ENCODE data around the gene PPP1R15B. TPM values are rescaled to one million over a fixed set of nuclear protein-coding genes. Genes with fewer than 3 reads are reported as not detected.
A peak's percentile ranks its signal among the peaks of the same experiment; 100 is the strongest.

The PPP1R15B gene
- total RNA-seq, 4 donors from 2014 or later, result 44.4 to 53.2 (median 50.9) TPM

- H3K36me3 ChIP-seq, result peaks cover 0 to 68% of the 10 kb centered on the region in 2 donors
- 62 to 84% methylated on average over 3 of the region's 3 CpGs for WGBS, 2 donors (ENCODE audit: low coverage in 1 of 2)
- H3K4me3 ChIP-seq, result no peak overlapping the region
- H3K27me3 ChIP-seq, result no peaks in the 10 kb centered on the region
- no peak for TF ChIP-seq EP300 (IDR thresholded peaks at IDR 0.05)
- TF ChIP-seq POLR2A (IDR thresholded peaks at IDR 0.05), result no peak
- no peak for TF ChIP-seq POLR2AphosphoS5 (IDR thresholded peaks at IDR 0.05)
- TF ChIP-seq, protein P1, sequence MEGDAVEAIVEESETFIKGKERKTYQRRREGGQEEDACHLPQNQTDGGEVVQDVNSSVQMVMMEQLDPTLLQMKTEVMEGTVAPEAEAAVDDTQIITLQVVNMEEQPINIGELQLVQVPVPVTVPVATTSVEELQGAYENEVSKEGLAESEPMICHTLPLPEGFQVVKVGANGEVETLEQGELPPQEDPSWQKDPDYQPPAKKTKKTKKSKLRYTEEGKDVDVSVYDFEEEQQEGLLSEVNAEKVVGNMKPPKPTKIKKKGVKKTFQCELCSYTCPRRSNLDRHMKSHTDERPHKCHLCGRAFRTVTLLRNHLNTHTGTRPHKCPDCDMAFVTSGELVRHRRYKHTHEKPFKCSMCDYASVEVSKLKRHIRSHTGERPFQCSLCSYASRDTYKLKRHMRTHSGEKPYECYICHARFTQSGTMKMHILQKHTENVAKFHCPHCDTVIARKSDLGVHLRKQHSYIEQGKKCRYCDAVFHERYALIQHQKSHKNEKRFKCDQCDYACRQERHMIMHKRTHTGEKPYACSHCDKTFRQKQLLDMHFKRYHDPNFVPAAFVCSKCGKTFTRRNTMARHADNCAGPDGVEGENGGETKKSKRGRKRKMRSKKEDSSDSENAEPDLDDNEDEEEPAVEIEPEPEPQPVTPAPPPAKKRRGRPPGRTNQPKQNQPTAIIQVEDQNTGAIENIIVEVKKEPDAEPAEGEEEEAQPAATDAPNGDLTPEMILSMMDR (IDR thresholded peaks at IDR 0.05), result no peak
- H3K9me3 ChIP-seq, result no peaks in the 10 kb centered on the region
- peaks cover 0 to 54% (median 7%) of the 10 kb centered on the region in 3 donors for H3K4me1 ChIP-seq
- H3K27ac ChIP-seq, result peak overlapping the region in 2 of 4 donors; percentile 6 to 53
- peak; percentile 14 for ATAC-seq
Observed at GRCh38 chr1:204435872-204436271, 24.3 kb upstream of the PPP1R15B start.

DNA sequence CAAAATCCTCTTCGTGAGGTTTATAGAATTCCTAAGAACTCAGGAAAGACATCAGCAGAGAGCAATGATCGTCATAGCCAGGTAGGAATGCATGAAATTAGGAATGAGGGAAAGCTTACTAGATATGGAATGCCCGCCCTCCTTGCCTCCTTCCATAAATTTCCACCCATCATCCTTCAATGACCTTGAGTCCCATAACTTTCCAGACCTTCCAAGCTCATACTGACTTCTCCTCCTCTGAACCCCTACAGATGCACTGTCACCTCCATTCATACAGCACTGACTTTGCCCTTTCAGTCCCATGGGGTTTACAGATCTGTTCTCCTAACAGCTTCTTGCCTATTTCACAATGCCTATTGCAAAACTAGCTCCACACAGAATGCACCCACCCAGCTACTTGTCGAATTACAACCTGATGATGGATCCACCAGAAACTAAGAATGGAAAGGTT, 23.8 kb upstream of the PPP1R15B start:
- ATAC-seq, result peak; percentile 78
- Histone ChIP-seq H3K36me3 (peaks cover 0 to 72% of the 10 kb centered on the region in 2 donors), H3K9me3 (no peaks in the 10 kb centered on the region), H3K27ac (peak overlapping the region in 2 of 4 donors; percentile 28 to 53), H3K4me1 (peaks cover 0 to 54% (median 7%) of the 10 kb centered on the region in 3 donors), H3K27me3 (no peaks in the 10 kb centered on the region), H3K4me3 (no peak overlapping the region)
- TF ChIP-seq POLR2AphosphoS5 (IDR thresholded peaks at IDR 0.05) (peak; percentile 75), POLR2A (IDR thresholded peaks at IDR 0.05) (no peak)
- 80 to 84% methylated on average over 4 of the region's 4 CpGs for WGBS, 2 donors (ENCODE audit: low coverage in 1 of 2)

DNA sequence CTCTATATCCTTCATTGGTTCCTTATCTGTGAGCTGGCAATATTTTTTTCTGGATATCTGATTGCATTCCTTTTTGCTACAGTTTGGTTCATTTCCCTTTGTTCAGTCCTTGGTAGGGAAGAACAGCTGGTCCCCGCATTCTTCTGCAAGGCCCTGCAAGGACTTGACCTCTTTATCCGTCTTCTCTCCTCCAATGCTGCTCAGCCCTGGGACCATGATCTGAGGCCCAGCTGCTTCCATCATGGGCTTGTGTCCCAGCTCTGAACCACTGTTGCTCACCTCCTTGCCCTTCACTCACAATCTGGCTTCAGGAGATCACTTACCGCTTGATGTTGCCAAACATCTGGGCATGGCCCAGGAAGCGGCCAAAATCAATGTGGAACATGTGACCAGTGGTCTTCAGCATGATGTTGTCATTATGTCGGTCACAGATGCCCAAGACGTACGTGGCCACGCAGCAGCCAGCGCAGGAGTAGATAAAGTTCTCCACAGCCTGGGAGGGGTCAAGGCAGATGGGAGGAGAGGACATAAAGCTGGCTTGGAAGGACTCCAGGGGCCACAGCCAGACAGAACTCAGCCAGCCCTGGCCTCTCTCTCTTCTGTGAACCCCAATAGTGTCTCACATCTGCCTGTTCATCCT, 22.6 kb upstream of the PPP1R15B start:
- WGBS, 2 donors (ENCODE audit: low coverage in 1 of 2), result 73 to 79% methylated on average over 3 of the region's 9 CpGs
- Histone ChIP-seq H3K27me3 (no peaks in the 10 kb centered on the region), H3K9me3 (no peaks in the 10 kb centered on the region), H3K4me3 (no peak overlapping the region), H3K36me3 (peaks cover 0 to 82% of the 10 kb centered on the region in 2 donors), H3K4me1 (peaks cover 0 to 42% (median 4%) of the 10 kb centered on the region in 3 donors), H3K27ac (peak overlapping the region in 3 of 4 donors; percentile 0 to 53 (median 11))
- TF ChIP-seq POLR2AphosphoS5 (IDR thresholded peaks at IDR 0.05) (no peak), EP300 (IDR thresholded peaks at IDR 0.05) (no peak), POLR2A (IDR thresholded peaks at IDR 0.05) (no peak)
- TF ChIP-seq, protein P1 (IDR thresholded peaks at IDR 0.05), result no peak
- no peak for ATAC-seq

DNA sequence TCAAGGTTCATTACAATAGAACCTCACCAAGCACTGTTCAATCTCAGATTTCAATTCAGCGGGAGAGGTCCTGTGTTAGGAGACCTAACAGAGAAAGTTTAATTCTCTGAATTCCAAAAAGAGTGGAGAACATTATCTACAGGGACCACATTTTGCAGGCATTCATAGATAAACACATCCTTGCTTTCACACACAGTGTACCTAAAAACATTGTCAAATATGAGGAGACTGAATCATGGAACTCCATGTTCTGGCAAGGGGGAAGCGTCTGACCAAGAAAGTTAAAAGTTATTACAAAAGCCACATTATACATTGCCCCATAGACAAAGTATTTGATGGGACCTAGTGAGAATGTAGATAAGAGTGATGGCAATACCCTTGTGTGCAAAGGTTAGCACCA, 21.1 kb upstream of the PPP1R15B start:
- Histone ChIP-seq H3K4me3 (no peak overlapping the region), H3K9me3 (no peaks in the 10 kb centered on the region), H3K27me3 (no peaks in the 10 kb centered on the region), H3K27ac (peak overlapping the region in 1 of 4 donors; percentile 26), H3K4me1 (peaks cover 0 to 27% (median 0%) of the 10 kb centered on the region in 3 donors), H3K36me3 (peaks cover 0 to 84% of the 10 kb centered on the region in 2 donors)
- no peak for ATAC-seq
- 83 to 100% methylated on average over 2 of the region's 2 CpGs for WGBS, 2 donors (ENCODE audit: low coverage in 1 of 2)
- TF ChIP-seq EP300 (IDR thresholded peaks at IDR 0.05) (no peak), POLR2AphosphoS5 (IDR thresholded peaks at IDR 0.05) (no peak), POLR2A (IDR thresholded peaks at IDR 0.05) (no peak)
- TF ChIP-seq, protein P1 (IDR thresholded peaks at IDR 0.05), result no peak

DNA sequence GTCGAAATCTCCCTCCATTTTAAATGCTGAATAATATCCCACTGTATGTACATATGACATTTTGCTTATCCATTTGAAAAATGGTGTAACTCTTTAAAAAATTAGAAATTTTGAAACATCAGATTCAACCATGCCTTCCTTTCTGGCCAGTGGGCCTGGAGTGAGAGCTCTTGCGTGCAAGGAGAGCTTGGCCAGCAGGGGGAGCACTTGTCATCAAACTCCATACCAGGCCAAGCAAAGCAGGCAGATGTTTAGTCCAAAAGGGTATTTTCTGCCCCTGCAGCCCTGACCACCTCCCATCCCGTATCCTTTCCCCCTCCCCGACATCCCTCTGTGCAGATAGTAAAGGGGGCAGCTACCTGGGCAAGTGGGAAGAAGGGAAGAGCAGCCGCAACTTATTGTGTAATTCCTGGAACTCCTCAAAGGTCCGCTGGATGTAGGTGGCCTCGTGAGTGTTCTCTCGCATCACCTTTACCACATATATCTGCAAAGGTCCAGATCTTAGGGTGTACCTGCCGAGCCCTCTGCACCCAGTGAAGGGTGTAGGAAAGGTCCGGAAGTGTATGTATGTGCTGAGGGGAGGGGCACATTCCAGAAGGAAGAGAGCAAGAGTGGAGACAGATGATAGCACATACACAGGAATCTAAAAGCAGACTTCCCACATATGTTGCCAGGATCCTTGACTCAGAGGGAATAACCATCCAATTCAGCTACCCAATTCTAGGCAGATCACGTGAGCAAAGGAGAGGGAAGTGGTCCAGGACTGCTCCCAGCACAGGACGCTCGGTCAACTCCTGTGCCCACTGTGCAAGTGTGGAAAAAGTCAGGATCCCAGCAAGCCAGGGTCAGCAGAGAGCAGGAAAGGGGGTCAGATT, 19.9 kb upstream of the PPP1R15B start:
- peak; percentile 67 for ATAC-seq

More for the DNA sequence above, 19.9 kb upstream of the PPP1R15B start:
- WGBS, 2 donors (ENCODE audit: low coverage in 1 of 2), result 41 to 55% methylated on average over 6 to 7 of the region's 13 CpGs
- Histone ChIP-seq H3K4me3 (no peak overlapping the region), H3K36me3 (peaks cover 0 to 86% of the 10 kb centered on the region in 2 donors), H3K27me3 (no peaks in the 10 kb centered on the region), H3K9me3 (no peaks in the 10 kb centered on the region), H3K4me1 (peaks cover 0 to 25% (median 0%) of the 10 kb centered on the region in 3 donors), H3K27ac (peak overlapping the region in 2 of 4 donors; percentile 26 to 38)
- TF ChIP-seq POLR2A (IDR thresholded peaks at IDR 0.05), result no peak
- TF ChIP-seq EP300 (IDR thresholded peaks at IDR 0.05), result no peak
- TF ChIP-seq, protein P1 (IDR thresholded peaks at IDR 0.05), result peak; percentile 84 to 90 (median 88)

All from gastroesophageal sphincter (tissue), 4 donors.